Measurements from ENCODE around the gene COL1A1.

COL1A1 gene

GRCh38 chr17:50213026-50214022 is 11.9 kb upstream of the COL1A1 start:
- DNase-seq (ENCODE audit: low spot score) = peak; percentile 13

DNA sequence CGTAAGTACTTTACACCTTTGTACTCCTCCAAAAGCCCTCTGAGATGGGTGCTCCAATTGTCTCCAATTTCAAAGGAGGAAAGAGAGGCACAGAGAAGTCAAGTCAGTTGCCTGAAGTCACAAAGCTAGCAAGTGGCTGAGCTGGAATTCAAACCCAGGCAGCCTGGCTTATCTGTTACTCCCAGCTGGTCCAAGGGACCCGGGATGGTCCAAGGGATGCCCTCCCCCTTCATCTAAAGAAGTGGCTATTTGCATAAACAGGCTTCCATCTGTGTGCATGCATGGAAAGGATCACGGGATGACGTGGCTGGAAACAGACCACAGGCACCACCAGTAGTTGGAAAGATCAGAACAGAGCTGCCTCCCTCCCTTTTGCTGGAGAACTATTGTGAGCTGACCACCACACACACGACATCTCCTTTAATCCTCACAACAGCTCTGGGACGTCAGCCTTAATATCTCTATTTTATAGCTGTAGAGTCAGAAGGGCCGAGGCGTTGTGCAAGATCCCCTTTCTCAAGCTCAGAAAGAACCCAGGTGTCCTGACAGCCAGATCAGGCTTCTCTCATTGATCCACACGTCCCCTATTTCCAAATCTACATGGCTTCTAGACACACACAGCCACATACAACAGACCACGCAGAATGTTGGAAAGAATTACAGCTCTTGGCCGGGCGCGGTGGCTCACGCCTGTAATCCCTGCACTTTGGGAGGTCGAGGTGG is 10.9 kb upstream of the COL1A1 start:
- no peak for DNase-seq (ENCODE audit: low spot score)

GRCh38 chr17:50211249-50212120 is 10.1 kb upstream of the COL1A1 start:
- DNase-seq (ENCODE audit: low spot score) = no peak

DNA sequence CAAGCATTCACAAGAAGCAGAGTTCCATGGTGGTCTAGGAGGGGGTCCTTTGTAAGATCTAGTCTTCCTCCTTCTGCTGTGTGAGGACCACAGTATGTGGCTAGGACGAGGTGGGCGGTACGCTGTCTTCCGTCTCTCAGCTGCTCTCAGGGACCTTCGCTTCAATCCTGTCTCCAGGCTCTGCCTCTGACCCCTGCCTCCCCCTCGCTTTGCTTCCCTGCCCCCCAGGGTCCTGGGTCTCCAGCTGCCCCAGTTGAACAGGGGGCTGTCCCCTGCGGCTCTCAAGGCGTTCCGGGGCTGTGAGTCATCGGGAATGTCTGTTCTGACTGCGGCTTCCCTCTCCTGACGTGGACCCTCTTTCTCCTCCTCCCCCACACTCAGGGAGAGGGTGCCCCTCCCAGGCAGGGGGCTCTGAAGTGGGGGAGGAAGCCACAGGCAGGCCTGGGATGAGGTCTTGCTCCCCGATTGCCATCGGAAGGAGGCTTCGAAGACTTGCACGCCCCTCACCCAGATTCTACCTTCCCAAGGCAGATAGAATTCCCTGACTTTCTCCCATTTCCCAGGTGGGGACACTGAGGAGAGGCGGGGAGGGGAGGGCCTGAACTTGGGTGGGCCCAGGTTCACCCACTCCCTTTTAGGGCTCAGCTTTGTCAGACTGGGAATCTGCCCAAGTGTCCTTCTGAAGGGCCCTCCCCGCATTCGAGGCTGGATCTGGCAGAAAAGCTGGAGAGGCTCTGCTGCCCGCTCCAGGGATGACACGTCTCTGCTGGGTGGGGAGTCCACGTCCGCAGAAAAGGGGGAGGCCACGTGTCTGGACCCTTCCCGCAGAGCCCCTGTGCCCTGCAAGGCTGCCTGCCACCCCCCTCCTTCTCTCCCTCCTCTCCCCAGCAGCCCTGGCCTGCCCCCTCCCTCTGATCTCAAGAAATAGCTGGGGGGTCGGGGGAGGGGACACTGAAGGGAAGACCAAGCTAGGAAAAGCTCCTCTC is 9.1 kb upstream of the COL1A1 start:
- no peak for DNase-seq (ENCODE audit: low spot score)

DNA sequence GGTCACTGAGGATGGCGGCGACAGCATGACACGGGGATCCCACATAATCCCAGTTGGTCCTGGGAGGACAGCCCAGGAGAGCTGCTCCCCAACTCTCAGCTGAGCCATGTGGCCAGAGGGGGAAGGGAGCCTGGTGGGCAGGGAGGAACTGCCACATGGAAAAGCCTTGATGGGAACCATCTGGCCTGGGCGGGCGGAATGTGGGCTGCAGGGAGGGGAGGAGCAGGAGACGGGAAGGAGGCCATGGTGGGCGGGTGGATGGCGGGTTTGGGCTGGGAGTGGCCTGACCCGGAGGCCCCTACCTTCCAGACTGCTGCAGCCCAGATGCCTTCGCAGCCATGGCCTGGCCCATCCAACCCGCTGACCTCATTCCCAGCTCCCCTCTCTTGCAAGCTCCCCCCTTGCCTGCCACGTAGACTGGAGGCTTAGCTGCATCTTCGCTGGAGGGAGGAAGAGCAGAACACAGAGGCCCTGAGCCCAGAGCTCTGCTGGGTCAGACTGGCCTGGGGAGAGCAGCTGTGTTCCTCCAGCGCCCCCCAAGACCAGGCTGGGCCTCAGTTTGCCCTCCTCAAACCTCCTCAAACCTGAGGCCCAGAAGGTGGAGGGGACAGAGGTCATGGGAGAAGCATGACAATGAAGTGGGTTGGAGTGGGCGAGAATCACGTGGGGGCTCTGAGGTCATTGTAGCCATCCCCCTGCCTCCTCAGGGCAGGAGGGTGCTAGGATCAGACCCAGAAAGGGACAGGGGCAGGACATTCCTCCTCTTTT is 8.2 kb upstream of the COL1A1 start:
- DNase-seq (ENCODE audit: low spot score) = no peak

- DNase-seq (ENCODE audit: low spot score) = no peak
Measured at GRCh38 chr17:50209133-50209471, 7.7 kb upstream of the COL1A1 start.

DNA sequence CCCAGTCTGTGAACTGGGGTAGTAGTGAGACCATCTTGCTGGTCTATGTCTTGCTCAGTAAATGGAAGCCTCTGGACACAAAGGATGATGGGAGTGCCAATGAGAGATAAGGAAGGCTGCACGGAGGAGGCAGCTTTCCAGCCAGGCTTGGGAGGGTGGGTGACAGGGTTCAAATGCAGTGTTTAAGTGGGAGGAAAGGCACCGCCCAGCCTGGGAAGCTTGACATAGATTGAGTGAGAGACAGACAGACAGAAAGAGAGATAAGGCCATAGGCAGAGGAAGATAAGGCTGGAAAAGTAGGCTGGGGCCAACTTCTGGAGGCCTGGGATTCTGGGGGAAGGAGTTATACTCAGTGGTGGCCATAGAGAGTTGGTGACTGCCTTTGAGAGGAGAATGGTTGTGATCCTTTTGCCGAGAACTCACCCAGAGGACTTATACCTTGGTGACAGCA is 7.2 kb upstream of the COL1A1 start:
- no peak for DNase-seq (ENCODE audit: low spot score)

GRCh38 chr17:50207792-50208567 is 6.5 kb upstream of the COL1A1 start:
- DNase-seq (ENCODE audit: low spot score) = no peak

DNA sequence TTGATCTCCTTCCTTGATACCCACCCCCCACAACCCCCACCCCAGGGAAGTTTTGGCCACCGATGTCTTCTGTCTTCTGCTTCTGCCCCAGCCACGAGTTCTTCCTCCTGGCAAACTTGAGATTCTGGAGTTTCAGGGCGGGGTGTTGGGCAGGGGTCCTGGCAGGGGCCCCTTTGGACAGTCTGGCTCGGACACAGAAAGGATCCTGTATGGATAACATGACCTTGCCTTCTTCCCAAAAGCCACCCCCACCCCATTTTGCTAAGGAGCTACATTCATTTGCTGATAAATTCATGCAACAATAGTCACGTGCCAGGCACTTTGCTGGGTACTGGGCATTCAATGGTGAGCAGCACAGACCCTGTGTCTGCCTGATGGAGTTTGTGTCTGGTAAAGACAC is 5.9 kb upstream of the COL1A1 start:
- no peak for DNase-seq (ENCODE audit: low spot score)

DNA sequence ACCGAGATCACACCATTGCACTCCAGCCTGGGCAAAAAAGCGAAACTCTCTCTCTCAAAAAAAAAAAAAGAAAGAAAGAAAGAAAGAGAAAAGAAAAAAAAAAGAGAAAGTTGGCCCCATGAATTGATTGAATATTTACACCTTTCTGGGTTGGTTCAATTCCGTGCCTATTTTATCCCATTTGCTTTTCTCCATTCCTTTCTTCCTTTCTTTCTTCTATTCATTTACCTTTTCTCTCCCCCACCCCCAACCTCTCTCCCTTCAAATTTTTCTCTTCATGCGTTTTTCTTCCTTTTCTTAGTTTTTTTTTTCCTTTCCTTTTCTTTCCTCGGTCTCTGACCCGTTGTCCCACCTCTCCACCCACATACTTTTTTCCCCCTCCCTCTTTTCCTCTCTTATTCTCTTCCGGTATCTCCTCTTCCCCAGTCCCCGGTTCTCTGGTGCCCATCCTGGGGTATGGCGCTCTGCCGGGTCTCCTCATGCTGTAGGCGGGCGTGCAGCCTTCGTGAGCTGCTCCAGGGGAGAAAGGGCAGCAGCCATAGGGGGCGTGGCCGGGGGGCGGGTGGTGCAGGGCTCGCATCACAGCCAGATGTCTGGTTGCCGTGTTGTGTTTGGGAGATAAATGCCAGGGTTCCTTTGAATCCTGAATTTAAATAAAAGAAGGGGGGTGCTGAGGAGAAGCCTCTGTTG is 5.3 kb upstream of the COL1A1 start:
- no peak for DNase-seq (ENCODE audit: low spot score)

GRCh38 chr17:50205963-50206505 is 4.6 kb upstream of the COL1A1 start:
- DNase-seq (ENCODE audit: low spot score) = no peak

DNA sequence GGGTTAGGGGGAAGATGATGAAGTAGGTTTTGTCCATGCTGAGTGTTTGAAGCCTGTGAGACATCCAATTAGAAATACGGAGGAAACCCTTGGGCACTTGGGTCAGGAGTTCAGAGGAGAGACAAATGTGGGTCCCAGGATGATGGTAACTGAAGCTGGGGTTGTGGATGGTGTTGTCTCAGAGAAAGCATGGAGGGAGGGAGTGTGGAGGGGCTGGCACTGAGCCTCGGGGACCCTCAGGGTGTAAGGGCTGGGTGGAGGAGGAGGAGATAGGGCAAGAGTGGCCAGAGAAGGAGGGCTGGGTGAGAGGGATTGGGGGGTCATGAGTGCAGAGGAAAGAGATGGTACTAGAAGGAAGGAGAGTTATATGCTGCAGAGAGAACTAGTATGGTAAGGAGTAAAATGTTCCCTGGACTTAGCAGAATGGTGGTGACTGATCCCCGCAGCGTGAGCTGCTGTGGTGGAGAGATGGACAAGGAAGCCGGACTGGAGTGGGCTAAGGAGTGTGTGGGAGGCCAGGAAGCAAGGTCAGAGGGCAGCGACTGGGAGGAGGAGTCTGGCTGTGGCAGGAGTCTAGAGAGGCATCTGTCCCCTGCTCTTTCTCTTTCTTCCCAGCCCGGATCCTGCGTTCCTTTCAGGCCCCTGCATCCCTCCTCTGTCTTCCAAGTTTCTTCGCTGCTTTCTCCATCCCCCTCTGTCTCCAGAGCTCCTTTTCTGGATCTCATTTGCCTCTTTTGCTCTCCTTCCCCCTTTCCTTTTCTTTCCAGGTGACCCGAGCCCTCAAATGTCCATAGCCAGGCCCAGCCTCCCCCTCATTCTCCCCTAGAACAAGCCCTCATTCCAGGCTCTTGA is 3.9 kb upstream of the COL1A1 start:
- no peak for DNase-seq (ENCODE audit: low spot score)

- no peak for DNase-seq (ENCODE audit: low spot score)
Measured at GRCh38 chr17:50204431-50204830, 3.0 kb upstream of the COL1A1 start.

GRCh38 chr17:50203604-50204345 is 2.3 kb upstream of the COL1A1 start:
- no peak for DNase-seq (ENCODE audit: low spot score)

GRCh38 chr17:50203086-50203485 is 1.7 kb upstream of the COL1A1 start:
- no peak for DNase-seq (ENCODE audit: low spot score)

DNA sequence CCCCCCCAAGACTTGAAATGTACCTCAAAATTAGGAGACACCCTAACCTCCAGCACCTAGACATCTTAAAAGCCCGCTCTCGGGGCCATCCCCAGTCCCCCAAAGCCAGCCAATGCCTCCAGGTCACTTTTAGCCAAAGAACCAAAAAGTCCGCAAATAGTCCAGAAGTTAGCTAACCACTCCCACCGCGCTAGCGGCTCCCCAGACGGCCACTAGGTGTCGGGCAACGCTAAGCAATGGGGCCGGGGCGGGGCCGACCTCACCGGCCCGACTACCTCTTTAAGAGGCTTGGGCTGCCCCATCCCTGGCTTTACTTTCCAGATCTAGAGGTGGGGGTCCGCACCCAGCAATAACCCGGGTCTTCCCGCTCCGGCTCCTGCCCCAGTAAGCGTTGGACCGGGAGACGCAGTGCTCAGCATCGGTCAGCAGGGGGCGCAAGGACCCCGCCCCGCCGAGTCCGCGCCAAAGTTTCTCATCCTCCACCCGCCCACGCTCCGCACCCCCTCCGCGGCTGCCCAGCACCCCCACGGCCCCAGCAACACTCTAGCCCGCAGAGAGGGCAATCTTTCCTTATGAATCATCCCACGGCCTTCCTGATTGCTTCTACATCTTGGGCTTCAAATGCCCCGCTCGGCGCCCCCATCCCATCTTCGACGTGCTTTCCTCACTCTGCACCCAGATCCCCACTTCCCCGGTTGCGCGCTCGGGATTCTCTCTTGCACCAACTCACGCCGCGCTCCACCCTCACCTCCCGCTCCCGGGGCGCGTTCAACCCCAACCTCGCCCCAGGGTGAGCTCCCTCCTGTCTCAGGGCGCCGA is 765 bp downstream of the COL1A1 start:
- peak; percentile 79 for DNase-seq (ENCODE audit: low spot score)
